Embryonic facial prominence (tissue), 1 donor: ENCODE measurements around the gene GJB2.

Source experiments
- DNase-seq: peaks from one replicate; pipeline ENCODE4 v3.0.0-alpha.2; 2016; ENCODE audit errors: extremely low spot score

The GJB2 gene

GRCh38 chr13:20192836-20193161, at the start of gene GJB2:
Gene GJB2 (minus strand): TSS chr13:20192938. CDS start chr13:20189581, 3,357 bp downstream.
- no peak for DNase-seq

GRCh38 chr13:20241593-20241992, 48.9 kb upstream of the GJB2 start:
- DNase-seq = no peak

- no peak for DNase-seq
Observed at GRCh38 chr13:20239748-20240147, 47.0 kb upstream of the GJB2 start.

GRCh38 chr13:20232556-20233277, 40.0 kb upstream of the GJB2 start:
- DNase-seq = no peak

DNA sequence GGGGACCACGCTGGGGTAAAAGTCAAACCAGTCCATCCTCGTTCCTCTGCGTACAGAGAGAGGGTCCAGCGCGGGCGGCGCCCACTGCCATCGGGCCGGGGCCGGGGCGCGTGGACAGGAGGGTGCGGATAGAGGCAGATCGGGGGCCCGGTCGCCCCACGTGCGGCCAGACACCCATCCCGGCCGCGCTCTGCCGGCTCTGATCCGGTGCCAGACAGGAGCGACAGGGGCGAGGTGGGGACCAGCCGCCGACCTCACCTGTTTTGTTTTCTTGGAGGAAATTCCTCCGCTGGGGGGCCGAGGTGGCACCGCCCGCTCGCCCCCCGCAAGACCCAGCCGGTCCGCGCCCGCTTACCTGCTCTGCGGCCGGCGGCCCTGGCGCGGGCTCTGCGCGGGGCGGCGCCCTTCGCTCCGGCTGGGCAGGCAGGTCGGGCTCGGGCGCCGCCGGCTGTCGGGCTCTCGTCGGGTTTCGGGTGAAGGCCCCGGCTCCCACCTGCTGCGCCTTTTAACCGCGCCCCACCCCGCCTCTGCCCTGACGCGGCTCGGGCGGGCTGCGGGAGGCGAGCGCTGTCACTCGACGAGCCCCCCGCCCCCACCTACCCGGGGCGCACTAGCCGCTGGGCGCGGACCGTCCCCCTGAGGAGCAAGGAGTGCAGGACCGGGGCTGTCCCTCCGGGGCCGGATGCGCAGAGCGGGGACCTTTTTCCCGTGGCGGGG, 39.3 kb upstream of the GJB2 start, which contains the start of gene GJB6:
Gene GJB6, minus strand, starts transcription at position 481 of the 717 bp plus-strand sequence. CDS start 8,839 bp downstream, outside the sequence.
- DNase-seq = no peak

DNA sequence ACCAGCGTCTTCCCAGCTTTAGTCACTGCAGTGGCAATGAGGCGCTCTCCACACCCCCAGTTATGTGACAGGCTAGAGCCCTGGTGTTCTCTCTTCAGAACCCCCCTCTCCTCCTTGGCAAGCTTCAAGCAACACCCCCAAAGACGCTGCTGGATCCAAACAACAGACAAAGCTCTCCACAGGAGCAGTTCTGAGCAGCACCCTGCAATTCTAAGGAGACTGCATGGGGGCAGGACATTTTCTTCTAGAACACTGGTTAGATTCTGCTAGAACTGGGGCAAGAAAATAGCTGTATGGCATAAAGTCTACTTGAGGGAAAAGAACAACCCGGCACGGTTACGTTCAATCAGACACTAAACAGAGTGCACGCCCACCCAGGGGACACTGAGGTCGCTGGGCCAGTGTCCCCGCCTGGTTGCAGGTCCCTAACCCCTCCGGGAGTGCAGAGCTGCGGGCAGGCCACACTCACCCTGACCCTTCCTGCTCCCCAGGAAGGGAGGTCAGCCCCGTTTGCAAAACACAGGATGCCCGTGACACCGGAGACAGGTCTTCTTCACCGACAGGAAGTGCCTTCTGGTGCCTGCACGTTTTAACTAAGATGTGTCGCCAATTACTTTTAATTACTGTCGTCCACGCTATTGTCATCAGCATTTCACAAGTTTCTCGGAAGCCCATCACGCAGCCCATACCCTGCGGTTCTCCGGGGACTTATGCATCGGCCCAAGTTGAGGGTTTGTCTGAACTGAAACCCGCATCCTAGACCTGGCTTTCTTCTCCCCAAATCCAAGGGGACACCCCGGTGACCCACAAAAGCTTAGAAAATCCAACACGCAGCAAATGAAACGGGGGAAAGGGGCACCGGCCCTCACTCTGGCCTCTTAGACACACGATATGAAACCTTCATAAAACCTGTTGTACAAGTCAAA, 38.4 kb upstream of the GJB2 start:
- no peak for DNase-seq

GRCh38 chr13:20227730-20228129, 35.0 kb upstream of the GJB2 start:
- no peak for DNase-seq

GRCh38 chr13:20227288-20227687, 34.5 kb upstream of the GJB2 start:
- DNase-seq = no peak

GRCh38 chr13:20222553-20222952, 29.8 kb upstream of the GJB2 start:
- DNase-seq = no peak

GRCh38 chr13:20221772-20222171, 29.0 kb upstream of the GJB2 start:
- no peak for DNase-seq

DNA sequence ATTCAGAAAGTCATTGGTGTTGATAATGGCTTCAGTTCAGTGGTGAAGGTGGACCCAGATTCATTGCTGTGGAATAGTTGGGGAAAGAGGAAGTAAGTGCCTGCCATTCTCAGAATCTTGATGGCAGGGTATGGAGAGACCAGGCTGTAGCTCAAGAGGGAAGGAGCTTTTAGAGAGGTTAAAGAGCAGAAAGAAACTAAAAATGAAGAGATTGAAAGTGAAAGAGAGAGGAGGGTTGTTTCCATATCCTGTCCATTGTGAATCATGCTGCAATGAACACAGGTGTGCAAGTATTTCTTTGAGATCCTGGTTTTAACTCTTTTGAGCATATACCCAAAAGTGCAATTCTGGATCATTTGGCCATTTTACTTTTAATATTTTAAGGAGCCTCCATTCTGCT, 26.8 kb upstream of the GJB2 start:
- DNase-seq = no peak

DNA sequence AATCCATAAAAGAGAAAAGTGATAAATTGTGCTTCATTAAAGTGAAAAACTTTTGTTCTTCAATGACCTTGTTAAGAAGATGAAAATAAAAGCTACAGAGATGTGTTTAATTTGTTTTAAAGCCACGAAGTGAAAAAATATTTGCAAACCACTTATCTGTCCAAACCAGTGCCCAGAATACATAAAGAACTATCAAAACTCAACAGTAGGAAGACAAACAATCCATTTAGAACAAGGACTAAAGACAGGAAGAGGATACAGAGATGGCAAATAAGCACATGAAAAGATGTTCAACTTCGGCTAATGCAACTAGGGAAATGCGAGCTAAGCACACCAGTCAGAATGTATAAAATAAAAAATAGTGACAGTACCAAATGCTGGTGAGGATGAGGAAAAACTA, 24.4 kb upstream of the GJB2 start:
- DNase-seq = no peak

DNA sequence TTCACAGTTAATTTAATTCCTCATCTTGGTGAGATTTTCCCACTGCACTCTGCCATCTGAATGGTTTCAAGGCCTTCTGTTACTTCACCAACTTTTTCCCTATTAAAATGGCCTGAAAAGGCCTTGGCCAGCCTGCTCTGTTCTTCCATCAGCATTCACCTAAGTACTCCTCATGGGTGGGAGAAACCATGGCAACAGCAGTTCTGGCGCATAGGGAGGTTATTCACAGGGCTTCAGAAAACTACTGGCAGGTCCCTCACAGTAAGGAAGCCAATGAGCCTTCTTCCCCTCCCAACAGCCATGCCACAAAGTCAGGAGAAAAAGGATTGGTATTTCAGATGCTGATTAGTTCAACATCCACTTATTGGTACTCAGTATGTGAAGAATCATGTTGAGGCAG, 17.2 kb upstream of the GJB2 start:
- no peak for DNase-seq

DNA sequence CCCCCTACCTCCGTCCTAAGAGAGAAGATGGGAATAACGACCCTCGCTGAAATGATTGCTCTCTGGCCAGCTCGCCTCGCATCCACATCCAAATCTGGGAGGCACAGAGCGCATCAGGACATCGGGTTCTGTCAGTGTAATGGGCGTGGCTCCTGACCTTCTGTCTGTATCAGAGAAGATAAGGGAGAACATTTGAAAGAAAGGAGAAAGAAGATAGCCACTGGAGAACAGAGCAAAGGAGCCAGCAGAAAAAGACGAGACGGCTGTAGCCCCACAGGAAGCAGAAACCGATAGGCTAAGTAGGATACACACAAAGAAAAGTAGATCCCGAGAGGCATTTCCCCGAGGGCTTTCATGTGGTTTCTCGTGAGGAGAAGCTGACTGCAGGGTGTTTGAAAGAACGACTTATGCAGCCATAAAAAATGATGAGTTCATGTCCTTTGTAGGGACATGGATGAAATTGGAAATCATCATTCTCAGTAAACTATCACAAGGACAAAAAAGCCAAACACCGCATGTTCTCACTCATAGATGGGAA, 14.0 kb upstream of the GJB2 start:
- DNase-seq = no peak

DNA sequence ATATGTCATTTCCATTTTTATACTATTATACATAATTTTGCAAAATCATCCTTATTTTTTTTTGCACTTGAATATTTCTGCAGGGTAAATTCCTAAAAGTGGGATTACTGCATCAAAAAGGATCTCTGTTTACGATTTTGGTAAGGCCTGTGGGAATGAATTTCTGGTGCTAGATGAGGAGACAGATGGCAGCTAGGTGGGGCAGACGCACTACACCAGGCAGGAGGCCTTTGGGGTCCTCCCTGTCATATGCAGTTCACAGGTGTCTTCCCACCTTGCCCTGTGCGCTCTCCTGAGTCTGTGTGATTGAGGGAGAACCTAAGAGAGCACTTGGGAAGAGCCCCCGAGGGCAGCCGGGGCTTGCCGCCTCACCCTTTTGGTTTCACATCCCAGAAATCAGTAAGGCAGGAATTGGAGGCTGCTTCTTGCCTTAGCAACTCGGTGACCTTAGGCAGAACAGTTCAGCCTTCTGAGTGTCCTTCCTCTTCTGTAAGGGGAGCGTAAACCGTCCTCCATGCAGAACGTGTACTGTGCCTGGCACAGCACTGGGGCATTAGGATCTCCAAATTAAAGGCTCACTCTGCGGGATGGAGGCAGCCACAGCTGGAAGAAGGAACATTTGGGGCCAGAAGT, 13.4 kb upstream of the GJB2 start:
- DNase-seq = no peak

- DNase-seq = no peak
Observed at GRCh38 chr13:20198781-20199180, 6.0 kb upstream of the GJB2 start.

GRCh38 chr13:20197361-20197834, 4.7 kb upstream of the GJB2 start:
- no peak for DNase-seq

DNA sequence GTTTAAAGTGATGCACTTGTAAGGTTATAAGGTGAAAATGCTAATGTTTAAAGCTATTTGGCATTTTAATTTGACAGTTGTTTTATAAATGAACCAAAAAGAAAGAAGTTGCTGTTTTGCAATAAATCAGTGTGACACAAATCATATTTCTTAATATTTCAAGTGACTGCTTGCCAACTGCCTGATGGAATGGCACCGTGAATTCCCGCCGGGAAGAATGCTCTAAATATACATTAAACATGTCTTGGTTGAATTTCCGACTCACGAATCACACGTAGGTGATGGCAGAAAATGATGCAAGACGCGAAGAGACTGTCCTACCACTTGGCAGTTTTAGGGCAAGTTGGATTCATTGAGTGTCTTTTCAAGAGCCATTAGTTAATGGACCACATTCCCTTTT, 3.1 kb upstream of the GJB2 start:
- no peak for DNase-seq

- no peak for DNase-seq
Observed at GRCh38 chr13:20193907-20194631, 1.3 kb upstream of the GJB2 start.

GRCh38 chr13:20193162-20193906, 596 bp upstream of the GJB2 start:
- no peak for DNase-seq
